ENCODE data around the gene GAPVD1.

GRCh38 chr9:125409217-125409636, 147.6 kb downstream of the GAPVD1 start:
- no peak for TF ChIP-seq EZH2 (IDR thresholded peaks at IDR 0.05)
- TF ChIP-seq, protein P1, sequence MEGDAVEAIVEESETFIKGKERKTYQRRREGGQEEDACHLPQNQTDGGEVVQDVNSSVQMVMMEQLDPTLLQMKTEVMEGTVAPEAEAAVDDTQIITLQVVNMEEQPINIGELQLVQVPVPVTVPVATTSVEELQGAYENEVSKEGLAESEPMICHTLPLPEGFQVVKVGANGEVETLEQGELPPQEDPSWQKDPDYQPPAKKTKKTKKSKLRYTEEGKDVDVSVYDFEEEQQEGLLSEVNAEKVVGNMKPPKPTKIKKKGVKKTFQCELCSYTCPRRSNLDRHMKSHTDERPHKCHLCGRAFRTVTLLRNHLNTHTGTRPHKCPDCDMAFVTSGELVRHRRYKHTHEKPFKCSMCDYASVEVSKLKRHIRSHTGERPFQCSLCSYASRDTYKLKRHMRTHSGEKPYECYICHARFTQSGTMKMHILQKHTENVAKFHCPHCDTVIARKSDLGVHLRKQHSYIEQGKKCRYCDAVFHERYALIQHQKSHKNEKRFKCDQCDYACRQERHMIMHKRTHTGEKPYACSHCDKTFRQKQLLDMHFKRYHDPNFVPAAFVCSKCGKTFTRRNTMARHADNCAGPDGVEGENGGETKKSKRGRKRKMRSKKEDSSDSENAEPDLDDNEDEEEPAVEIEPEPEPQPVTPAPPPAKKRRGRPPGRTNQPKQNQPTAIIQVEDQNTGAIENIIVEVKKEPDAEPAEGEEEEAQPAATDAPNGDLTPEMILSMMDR (IDR thresholded peaks at IDR 0.05), result no peak
- TF ChIP-seq EZH2phosphoT487 (IDR thresholded peaks at IDR 0.05), result no peak
